ENCODE results near the gene DDX1. TPM values are rescaled to one million over a fixed set of nuclear protein-coding genes. Genes with fewer than 3 reads are reported as not detected.

Gene DDX1
- total and polyA plus RNA-seq, 9 of the 15 experiments (the other 6 are each of a cell fraction or from before 2014, with no cell fraction given), result 116 to 277 (median 232) TPM

- TF ChIP-seq E2F1 (CRISPR knock-in tag; IDR thresholded peaks at IDR 0.05), result no peak
Measured at GRCh38 chr2:15633971-15634346, 42.3 kb downstream of the DDX1 start (continued).

GRCh38 chr2:15634846-15635490 lies 43.3 kb downstream of the DDX1 start:
- intact Hi-C loops (cut with micrococcal nuclease) (loop anchor here (5.0 to 10.0 kb wide), 2 partner anchors 647 to 880 kb away; no protein-coding TSS in a partner anchor), in situ Hi-C loops (cut with MboI) (loop anchor here (5.0 kb wide), 1 partner anchor 112 kb away; no protein-coding TSS in a partner anchor)
- Histone ChIP-seq H3K4me1 (replicated peaks in 1 of 2; ENCODE audit: control insufficient read depth in 2 of 2, insufficient read depth in 2 of 2, low read length in 2 of 2) (no peaks in the 10 kb centered on the region; a peak in 1 of 5 replicates), H3K79me2 (ENCODE audit: control insufficient read depth, insufficient read depth, low read length) (no peaks in the 10 kb centered on the region), H3K27me3 (ENCODE audit: control insufficient read depth in 2 of 2, insufficient read depth in 2 of 2, low read length in 2 of 2) (no peaks in the 10 kb centered on the region), H3K4me3 (no peak overlapping the region), H2AFZ (ENCODE audit: low read depth, low read length) (no peak overlapping the region), H3K36me3 (ENCODE audit: control insufficient read depth, insufficient read depth, low read length) (peaks cover 83% of the 10 kb centered on the region), H3K9me1 (ENCODE audit: control insufficient read depth, insufficient read depth, low read length) (no peaks in the 10 kb centered on the region), H3K4me2 (ENCODE audit: insufficient read depth, low read length) (no peak overlapping the region), H4K20me1 (replicated peaks; ENCODE audit: control insufficient read depth, insufficient read depth, low read length) (no peaks in the 10 kb centered on the region), H3K9me3 (replicated peaks; ENCODE audit: control insufficient read depth, insufficient read depth, low read depth, low read length) (no peaks in the 10 kb centered on the region), H3K9ac (ENCODE audit: insufficient read depth in 1 of 2, low read depth in 2 of 2, low read length in 2 of 2) (no peak overlapping the region), H3K27ac (ENCODE audit: extremely low read depth, low read depth, low read length) (no peak overlapping the region)
- POLR2A ChIA-PET, result interaction anchor here (1.7 kb wide), 1 partner anchor 33 kb away, joined by 5 read pairs; no protein-coding TSS in a partner anchor
- TF ChIP-seq NONO (IDR thresholded peaks at IDR 0.05; ENCODE audit: low read depth in 2 of 2, low read length in 1 of 2) (no peak), USF1 (CRISPR knock-in tag; IDR thresholded peaks at IDR 0.05) (no peak), ZC3H8 (IDR thresholded peaks at IDR 0.05) (no peak), ZNF133 (CRISPR knock-in tag; IDR thresholded peaks at IDR 0.05) (no peak), ZNF57 (CRISPR knock-in tag; IDR thresholded peaks at IDR 0.05) (no peak), HIVEP1 (CRISPR knock-in tag; IDR thresholded peaks at IDR 0.05) (no peak), OTX1 (CRISPR knock-in tag; IDR thresholded peaks at IDR 0.05) (no peak)
- DNase-seq (ENCODE audit: extremely low read depth in 1 of 4, low spot score in 3 of 4) (no peak), FAIRE-seq (no peak), ATAC-seq (no peak)
- CTCF ChIA-PET (ENCODE audit: low intra/inter-chr PET ratio), result no interaction called here
- no TSS peak for BruUV-seq (replicated peaks)
- WGBS (ENCODE audit: insufficient coverage, low coverage, missing lambda C conversion rate), result 80% methylated on average over 1 of the region's 1 CpG

Measured in K562 (cell line).